B cell (primary cell): ENCODE results near the gene ARHGAP25. TPM values are rescaled to one million over a fixed set of nuclear protein-coding genes. Genes with fewer than 3 reads are reported as not detected.

Experiments used
- ATAC-seq: fragments of 200-7000 bp; cut with Tn5 transposase; one replicate; pipeline ENCODE4 v1.10.0; 2021; ENCODE audit warnings: low read depth, mild to moderate bottlenecking, moderate number of reproducible peaks, moderate library complexity
- CTCF ChIA-PET: fragments of 350-600 bp; sonication (Branson Sonifier 250); formaldehyde crosslinking; loops from one replicate; lab custom pipeline; 2021; ENCODE audit warnings: antibody characterized with exemption, inconsistent platforms; lab: Charles Lee
- POLR2A ChIA-PET: fragments of 350-600 bp; sonication (Branson Sonifier 250); formaldehyde crosslinking; loops from one replicate; lab custom pipeline; 2021; ENCODE audit warnings: antibody characterized with exemption; lab: Charles Lee
- DNase-seq: peaks from one replicate; pipeline ENCODE4 v3.0.0; 2013
- H2AFZ ChIP-seq: 2 replicates; pipeline ENCODE4 v1.6.1; 2012; ENCODE audit warnings: mild to moderate bottlenecking, low read depth, low read length; ENCODE audit not compliant: insufficient read depth, poor library complexity, severe bottlenecking
- H3K27ac ChIP-seq, 2 donors: 1 replicate in 1 of 2; 2 replicates in 1 of 2; pipeline ENCODE4 v1.5.1; 2012 to 2013; ENCODE audit warnings: low read length in 2 of 2, mild to moderate bottlenecking in 2 of 2, moderate library complexity in 1 of 2
- H3K27me3 ChIP-seq, 4 experiments: fragments of 200-600 bp in 1 of 4; sonication (generic) in 1 of 4; replicated peaks in 1 of 4; 1 replicate in 2 of 4; 2 replicates in 2 of 4; pipeline versions ENCODE4 v1.6.1 to v1.7.0; 2013 to 2016; ENCODE audit warnings: low read length in 3 of 4, mild to moderate bottlenecking in 2 of 4, mixed read lengths in 1 of 4, moderate library complexity in 1 of 4; ENCODE audit not compliant: insufficient read depth in 4 of 4, control insufficient read depth in 3 of 4; ENCODE audit errors: control extremely low read depth in 1 of 4
- H3K36me3 ChIP-seq, 2 experiments: replicated peaks in 1 of 2; 1 replicate in 1 of 2; 2 replicates in 1 of 2; pipeline versions ENCODE4 v1.6.1 to v1.7.1; 2013; ENCODE audit warnings: low read length in 1 of 2; ENCODE audit not compliant: insufficient read depth in 2 of 2, control insufficient read depth in 1 of 2; ENCODE audit errors: control extremely low read depth in 1 of 2, extremely low read depth in 1 of 2
- H3K4me1 ChIP-seq, 2 donors: fragments of 200-600 bp in 1 of 2; sonication (generic) in 1 of 2; 1 replicate in 1 of 2; 2 replicates in 1 of 2; pipeline versions ENCODE4 v1.5.1 to v1.6.1; 2013 to 2017; ENCODE audit warnings: low read length in 2 of 2; ENCODE audit not compliant: control insufficient read depth in 2 of 2, insufficient read depth in 2 of 2
- H3K4me2 ChIP-seq: replicated peaks from 2 replicates; pipeline ENCODE3; 2012; ENCODE audit warnings: mild to moderate bottlenecking, low read depth, low read length; ENCODE audit not compliant: poor library complexity, severe bottlenecking
- H3K4me3 ChIP-seq, 5 experiments: fragments of 200-600 bp in 1 of 5; sonication (generic) in 1 of 5; 1 replicate in 3 of 5; 2 replicates in 2 of 5; pipeline versions ENCODE4 v1.5.1 to v1.7.0; 2011 to 2016; ENCODE audit warnings: low read length in 4 of 5, mild to moderate bottlenecking in 4 of 5, low read depth in 2 of 5, control low read depth in 1 of 5, moderate library complexity in 1 of 5; ENCODE audit not compliant: insufficient read depth in 1 of 5; ENCODE audit errors: control extremely low read depth in 1 of 5, extremely low read depth in 1 of 5
- H3K79me2 ChIP-seq: fragments of 200-600 bp; sonication (generic); one replicate; pipeline ENCODE4 v1.6.0; 2016; ENCODE audit warnings: low read length; ENCODE audit not compliant: control insufficient read depth, insufficient read depth
- H3K9ac ChIP-seq: fragments of 200-600 bp; sonication (generic); 2 replicates; pipeline ENCODE4 v1.6.1; 2017; ENCODE audit warnings: mild to moderate bottlenecking, low read length, moderate library complexity
- H3K9me3 ChIP-seq, 3 donors: one replicate each; pipeline versions ENCODE4 v1.6.1 to v1.7.1; 2013; ENCODE audit warnings: low read length in 2 of 3; ENCODE audit not compliant: control insufficient read depth in 2 of 3, insufficient read depth in 1 of 3; ENCODE audit errors: control extremely low read depth in 1 of 3
- H4K20me1 ChIP-seq: 2 replicates; pipeline ENCODE4 v1.6.0; 2012; ENCODE audit warnings: mild to moderate bottlenecking, low read length; ENCODE audit not compliant: insufficient read depth, control insufficient read depth, poor library complexity, severe bottlenecking
- H3K27ac Mint-ChIP-seq: one replicate; pipeline ENCODE4 v1.8.0; 2021; ENCODE audit warnings: mixed read lengths
- H3K27me3 Mint-ChIP-seq: one replicate; pipeline ENCODE4 v1.8.0; 2021; ENCODE audit warnings: mixed read lengths
- H3K4me1 Mint-ChIP-seq: one replicate; pipeline ENCODE4 v1.8.0; 2021; ENCODE audit warnings: mixed read lengths
- H3K4me3 Mint-ChIP-seq: one replicate; pipeline ENCODE4 v1.8.0; 2021; ENCODE audit warnings: mixed read lengths
- H3K9me3 Mint-ChIP-seq: one replicate; pipeline ENCODE4 v1.8.0; 2022; ENCODE audit warnings: mixed read lengths; ENCODE audit not compliant: insufficient read depth
- CTCF ChIP-seq: fragments of 200-600 bp; IDR thresholded peaks from one replicate; pipeline ENCODE4 v1.8.0; 2022; ENCODE audit warnings: antibody characterized with exemption, mild to moderate bottlenecking
- EZH2 ChIP-seq: IDR thresholded peaks from 2 replicates; pipeline ENCODE4 v1.6.1; 2012; ENCODE audit warnings: borderline replicate concordance, low read depth, mild to moderate bottlenecking, moderate library complexity, low read length; ENCODE audit not compliant: insufficient read depth, poor library complexity, severe bottlenecking
- WGBS: methylation state at CpG from one replicate; pipeline ENCODE4 v1.1.5; 2013; ENCODE audit warnings: missing lambda C conversion rate; ENCODE audit not compliant: insufficient coverage; 5-methylcytosine and 5-hydroxymethylcytosine counted together
- intact Hi-C: fragments of 100-400 bp; cut with micrococcal nuclease; formaldehyde crosslinking; loops from one replicate; pipeline ENCODE4 v1.10.0; 2022
- polyA plus RNA-seq: library from polyadenylated mRNA; depleted of rRNA; stranded (reverse); fragments of >200 nt; gene quantifications from 2 replicates; pipeline ENCODE4 v1.2.3, GENCODE V29; 2012
- total RNA-seq, 2 donors: library from RNA; stranded (reverse); fragments of 120-200 nt in 1 of 2; gene quantifications; 1 replicate in 1 of 2; 2 replicates in 1 of 2; pipeline versions ENCODE4 v1.2.3 to v1.2.4, GENCODE V29; 2013 to 2022

ARHGAP25 gene
- total and polyA plus RNA-seq, 2 donors (not counting 1 experiment from before 2014, with no cell fraction given): 97.9 to 207 TPM

- CTCF ChIA-PET: interaction anchor here (1.0 to 21.9 kb wide), 12 partner anchors 9 to 143 kb away, joined by 3 to 425 read pairs (median 4); no protein-coding TSS in a partner anchor
- Mint-ChIP-seq H3K27me3 (no peaks in the 10 kb centered on the region), H3K9me3 (no peaks in the 10 kb centered on the region), H3K4me3 (peak overlapping the region; percentile 77), H3K4me1 (peaks cover 88% of the 10 kb centered on the region), H3K27ac (peak overlapping the region; percentile 92)
- Histone ChIP-seq H3K4me1 (peaks cover 83 to 85% of the 10 kb centered on the region in 2 donors), H3K79me2 (peaks cover 57% of the 10 kb centered on the region), H3K27me3 (no peaks in the 10 kb centered on the region), H3K36me3 (no peaks in the 10 kb centered on the region), H3K4me2 (peak overlapping the region; percentile 59), H3K9ac (peak overlapping the region; percentile 42), H4K20me1 (no peaks in the 10 kb centered on the region), H2AFZ (peak overlapping the region; percentile 43), H3K9me3 (no peaks in the 10 kb centered on the region), H3K27ac (peak overlapping the region; percentile 63 to 80), H3K4me3 (peak overlapping the region in 3 of 5 experiments; percentile 13 to 43 (median 32))
- no CpG with 5 or more reads among the region's 5 CpGs for WGBS
- ATAC-seq (no peak), DNase-seq (no peak)
- TF ChIP-seq CTCF: no peak
- TF ChIP-seq EZH2: no peak
- POLR2A ChIA-PET: interaction anchor here (4.6 kb wide), 1 partner anchor 11 kb away, joined by 37 read pairs; no protein-coding TSS in a partner anchor
- intact Hi-C loops: loop anchor here (5.0 kb wide), 2 partner anchors 142 to 298 kb away; partner anchors contain the start of genes APLF and FBXO48
Observed at GRCh38 chr2:68764806-68765311, 30.2 kb downstream of the ARHGAP25 start.
